DMS153 treated with DMSO at 0.1 percent for 48 hours (cell line): ENCODE results near the gene PIK3CB.
"Not testable (repeated sequence)": the region's sequence is repeated elsewhere in the genome, so short reads cannot be mapped to it uniquely, and the experiment has no call there.

Experiments used
- DNase-seq: peaks from one replicate; lab custom pipeline; 2025; ENCODE audit not compliant: unreplicated experiment; lab: John Stamatoyannopoulos, UW

PIK3CB gene

DNA sequence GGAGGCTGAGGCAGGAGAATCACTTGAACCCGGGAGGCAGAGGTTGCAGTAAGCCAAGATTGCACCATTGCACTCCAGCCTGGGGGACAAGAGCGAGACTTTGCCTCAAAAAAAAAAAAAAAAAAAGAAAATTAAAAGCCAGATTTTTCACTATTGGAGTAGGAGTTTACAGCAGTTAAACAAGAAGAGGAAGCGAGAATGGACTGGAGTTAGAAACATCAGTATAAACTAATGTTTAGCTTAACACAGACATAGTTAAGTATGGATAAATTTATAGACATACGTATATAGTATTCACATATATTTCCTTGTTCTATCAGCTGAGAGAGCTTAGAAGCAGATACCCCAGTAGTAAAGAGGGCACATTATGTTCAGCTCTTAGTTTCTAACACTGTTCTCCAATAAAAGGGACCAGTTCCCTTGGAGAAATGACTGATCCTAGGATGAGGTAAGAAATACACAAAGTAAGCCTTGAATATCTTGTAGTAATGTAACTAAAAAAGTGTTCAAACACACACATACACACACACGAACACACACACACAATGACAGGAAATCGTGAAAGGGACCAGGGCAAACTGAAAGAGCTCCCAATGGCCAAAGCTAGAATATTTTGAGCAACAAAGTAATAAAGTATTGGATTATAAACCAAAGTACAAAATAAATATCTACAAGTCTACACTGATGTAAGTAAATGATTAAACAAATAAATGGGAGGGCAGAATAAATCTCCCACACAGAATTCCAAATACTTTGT, 25.1 kb downstream of the PIK3CB start:
- no peak for DNase-seq

DNA sequence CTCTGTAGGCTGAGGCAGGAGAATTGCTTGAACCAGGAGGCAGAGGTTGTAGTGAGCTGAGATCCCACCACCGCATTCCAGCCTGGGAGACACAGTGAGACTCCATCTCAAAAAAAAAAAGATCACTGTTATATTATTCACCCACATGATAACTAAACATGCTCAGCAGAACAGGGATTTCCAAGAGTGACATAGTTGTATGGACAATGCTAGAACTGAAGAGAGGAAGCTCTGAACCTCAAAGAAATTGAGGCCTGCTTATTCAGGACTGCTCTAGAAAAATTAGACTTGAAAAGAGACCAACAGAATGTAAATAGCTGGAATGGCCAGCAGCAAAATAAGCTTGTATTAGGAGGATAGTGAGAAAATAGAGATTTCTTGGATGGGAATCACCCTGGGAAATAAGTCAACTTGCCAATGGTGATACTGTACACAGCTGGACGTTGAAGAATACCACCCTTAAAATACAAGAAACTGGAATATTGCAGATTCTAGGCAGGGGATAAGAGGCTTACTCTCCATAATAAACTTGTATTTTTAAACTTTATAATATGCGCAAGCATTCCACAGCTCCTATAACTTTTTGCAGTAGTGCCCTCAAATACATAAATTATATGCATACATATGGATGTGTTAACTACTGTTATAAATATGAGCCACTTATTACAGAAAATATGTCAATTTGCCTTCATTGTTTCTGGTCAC, 28.2 kb downstream of the PIK3CB start:
- DNase-seq: no peak

DNA sequence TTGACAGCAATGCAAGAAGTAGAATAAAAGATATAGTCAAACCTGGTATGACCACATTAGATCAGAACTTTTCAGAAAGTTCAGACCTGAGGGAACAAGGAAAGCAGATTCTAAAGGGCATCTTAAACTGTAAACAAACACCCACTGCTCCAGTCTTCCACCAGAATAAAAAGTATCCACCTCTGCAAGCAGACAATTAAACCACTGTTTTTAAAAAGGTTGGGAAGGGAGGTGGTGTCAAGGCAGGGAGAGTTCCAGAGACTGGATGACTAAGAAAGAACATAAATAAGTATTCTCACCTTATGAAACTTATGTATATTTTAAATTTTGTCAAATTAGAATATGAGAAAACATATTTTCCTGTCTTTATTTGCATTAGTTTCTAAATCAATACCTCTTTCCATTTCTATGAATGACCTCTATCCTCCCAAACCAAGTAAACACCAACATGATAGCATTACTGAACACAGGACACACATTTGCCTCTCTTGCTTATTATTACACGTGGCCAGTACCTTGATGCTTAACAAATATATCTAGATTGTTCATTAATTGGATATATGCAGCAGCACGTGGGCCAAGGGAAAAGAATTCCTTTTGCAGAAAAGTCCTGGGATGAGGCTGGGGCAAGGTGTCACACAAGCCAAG, 31.6 kb downstream of the PIK3CB start:
- no peak for DNase-seq

DNA sequence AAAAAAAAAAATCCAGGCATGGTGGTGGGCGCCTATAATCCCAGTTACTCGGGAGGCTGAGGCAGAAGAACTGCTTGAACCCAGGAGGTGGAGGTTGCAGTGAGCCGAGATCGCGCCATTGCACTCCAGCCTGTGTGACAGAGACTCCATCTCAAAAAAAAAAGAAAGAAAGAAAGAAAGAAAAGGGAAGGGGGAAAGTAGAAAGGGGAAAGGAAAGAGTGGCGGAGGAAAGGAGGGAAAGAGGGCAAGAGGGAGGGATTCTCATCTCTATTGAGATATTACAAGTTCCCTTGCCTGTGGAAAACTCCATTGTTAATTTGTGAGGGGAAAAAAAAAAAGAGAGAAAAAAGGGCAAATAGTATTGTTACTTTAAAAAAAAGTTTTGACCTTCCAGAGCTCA, 32.5 kb downstream of the PIK3CB start:
- DNase-seq: not testable (repeated sequence)

DNA sequence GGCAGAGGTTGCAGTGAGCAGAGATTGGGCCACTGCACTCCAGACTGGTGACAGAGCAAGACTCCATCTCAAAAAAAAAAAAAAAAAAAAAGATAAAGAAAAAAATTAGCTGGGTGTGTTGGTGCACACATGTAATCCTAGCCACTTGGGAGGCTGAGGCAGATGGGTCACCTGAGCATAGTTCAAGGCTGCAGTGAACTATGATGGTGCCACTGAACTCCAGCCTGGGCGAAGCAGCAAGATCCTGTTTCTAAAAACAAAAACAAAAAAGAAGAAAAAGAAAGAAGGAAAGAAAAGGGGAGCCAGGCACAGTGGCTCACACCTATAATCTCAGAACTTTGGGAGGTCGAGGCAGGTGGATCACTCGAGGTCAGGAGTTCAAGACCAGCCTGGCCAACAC, 32.9 kb downstream of the PIK3CB start:
- DNase-seq: no peak

DNA sequence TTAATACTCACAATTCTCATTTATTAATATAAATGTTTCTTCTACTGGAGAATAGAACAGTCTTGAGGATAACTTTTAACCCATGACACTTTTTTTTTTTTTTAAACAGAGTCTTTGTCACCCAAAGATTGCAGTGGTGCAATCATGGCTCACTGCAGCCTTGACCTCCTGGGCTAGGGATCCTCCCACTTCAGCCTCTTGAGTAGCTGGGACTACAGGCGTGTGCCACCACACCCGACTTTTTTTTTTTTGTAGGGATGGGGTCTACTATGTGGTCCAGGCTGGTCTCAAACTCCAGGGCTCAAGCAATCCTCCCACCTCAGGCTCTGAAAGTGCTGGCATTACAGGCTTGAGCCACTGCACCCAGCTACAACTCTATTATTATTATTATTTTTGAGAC, 34.5 kb downstream of the PIK3CB start:
- DNase-seq: no peak

DNA sequence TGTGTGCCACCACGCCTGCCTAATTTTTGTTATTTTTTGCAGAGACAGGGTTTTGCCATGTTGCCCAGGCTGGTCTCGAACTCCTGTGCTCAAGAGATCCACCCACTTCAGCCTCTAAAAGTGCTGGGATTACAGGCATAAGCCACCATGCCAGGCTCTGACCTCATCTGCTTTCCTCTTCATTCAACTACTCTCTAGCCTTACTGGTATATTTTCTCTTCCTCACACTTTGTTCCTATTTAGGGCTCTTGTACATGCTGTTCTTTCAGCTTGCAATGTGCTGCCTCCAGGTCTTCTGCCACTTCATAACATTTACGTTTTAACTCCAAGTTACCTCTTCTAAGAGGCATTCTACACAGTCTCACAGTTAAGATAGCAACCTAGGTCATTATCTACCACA, 34.9 kb downstream of the PIK3CB start:
- no peak for DNase-seq

DNA sequence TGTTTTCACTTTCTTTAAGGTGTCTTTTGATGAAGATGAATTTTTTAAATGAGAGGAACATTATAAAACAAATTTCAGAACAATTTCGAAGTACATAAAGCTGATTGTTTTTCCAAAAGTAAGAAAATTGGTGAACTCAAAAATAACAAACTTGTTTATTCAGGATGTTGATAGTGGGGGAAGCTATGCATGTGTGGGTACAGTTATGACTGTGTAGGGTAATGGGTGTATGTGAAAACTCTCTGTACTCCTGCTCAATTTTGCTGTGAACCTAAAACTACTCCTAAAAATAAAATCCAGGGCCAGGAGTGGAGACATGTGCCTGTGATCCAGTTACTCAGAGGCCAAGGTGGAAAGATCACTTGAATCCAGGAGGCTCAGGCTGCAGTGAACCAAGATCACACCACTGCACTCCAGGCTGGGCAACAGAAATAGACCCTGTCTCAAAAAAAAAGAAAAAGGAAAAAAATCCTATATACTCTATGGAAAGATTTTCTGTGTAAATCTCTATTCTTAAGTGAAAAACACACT, 37.2 kb downstream of the PIK3CB start:
- DNase-seq: no peak

DNA sequence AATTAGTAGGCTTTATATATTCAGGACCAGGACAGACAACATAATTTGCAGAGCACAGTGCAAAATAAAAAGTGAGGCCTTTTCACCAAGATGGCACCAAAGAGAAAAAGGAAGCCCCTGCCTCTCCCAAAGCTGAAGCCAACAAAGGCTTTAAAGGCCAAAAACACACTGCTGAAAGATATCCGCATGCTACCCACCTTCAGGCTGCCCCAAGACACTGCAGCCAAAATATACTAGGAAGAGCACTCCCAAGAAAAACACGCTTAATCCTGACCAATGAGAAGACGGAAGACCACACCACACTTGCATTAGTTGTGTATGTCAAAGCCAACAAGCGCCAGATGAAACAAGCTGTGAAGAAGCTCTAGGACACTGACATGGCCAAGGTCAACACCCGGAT, 38.0 kb downstream of the PIK3CB start:
- no peak for DNase-seq

DNA sequence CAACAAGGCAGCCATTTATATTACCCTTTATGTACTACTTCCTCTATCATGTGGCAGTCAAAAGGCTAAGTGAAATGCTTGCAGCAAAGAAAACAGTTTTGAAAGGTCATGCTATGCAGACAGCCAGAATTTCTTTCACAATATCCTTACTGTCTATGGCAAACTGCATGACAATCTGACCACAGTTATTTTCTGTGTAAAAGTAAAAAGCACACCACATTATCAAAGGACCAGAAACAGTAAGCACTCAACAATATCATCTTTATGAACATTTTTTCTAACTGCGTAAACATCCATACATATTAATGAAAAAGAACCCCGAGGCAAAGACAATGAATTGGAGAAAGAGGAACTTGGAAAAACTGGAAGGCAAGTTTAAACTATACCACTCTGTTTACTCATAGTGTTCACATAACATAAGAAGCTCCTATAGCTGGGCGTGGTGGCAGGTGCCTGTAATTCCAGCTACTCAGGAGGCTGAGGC, 47.9 kb downstream of the PIK3CB start:
- no peak for DNase-seq

DNA sequence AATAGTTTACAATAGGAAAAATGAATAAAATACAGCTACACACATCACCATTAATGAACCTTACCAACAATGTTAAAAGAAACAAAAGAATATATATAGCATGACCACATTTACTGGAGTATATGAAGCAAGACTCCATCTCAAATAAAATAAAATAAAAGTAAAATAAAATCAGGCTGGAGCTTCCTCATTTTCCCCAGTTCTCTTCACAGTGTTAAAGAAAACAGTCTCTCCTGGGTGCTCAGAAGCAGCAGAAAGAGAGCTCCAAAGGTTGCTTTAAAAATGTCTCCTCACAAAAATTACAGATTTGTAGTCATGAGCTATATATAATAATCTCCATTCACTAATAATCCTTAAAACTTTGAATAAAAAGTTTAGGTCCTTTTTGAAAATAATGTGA, 48.8 kb downstream of the PIK3CB start:
- DNase-seq: no peak

DNA sequence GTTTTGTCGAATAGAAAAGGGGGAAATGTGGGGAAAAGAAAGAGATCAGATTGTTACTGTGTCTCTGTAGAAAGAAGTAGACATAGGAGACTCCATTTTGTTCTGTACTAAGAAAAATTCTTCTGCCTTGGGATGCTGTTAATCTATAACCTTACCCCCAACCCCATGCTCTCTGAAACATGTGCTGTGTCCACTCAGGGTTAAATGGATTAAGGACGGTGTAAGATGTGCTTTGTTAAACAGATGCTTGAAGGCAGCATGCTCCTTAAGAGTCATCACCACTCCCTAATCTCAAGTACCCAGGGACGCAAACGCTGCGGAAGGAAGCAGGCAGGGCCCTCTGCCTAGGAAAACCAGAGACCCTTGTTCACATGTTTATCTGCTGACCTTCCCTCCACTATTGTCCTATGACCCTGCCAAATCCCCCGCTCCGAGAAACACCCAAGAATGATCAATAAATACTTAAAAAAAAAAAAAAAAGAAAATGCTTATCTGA, 49.3 kb downstream of the PIK3CB start:
- DNase-seq: not testable (repeated sequence)

DNA sequence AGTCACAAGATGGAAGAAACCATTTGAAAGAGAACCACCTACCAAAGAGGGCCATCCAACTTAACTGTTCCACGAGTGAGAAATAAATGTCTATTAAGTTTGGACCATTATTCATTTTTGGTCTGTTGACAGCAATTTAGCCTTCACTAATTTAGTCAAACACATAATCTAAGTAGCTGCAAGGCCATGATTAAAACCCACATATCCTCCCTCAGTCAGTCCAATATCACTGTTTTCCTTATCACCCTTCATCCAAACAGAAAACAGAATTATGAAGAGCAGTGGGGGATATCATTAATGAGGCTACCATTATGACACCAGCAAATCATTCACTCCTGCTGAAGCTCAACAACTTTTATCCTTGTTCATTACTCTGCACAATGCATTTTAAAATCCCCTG, 52.0 kb downstream of the PIK3CB start:
- DNase-seq: no peak

DNA sequence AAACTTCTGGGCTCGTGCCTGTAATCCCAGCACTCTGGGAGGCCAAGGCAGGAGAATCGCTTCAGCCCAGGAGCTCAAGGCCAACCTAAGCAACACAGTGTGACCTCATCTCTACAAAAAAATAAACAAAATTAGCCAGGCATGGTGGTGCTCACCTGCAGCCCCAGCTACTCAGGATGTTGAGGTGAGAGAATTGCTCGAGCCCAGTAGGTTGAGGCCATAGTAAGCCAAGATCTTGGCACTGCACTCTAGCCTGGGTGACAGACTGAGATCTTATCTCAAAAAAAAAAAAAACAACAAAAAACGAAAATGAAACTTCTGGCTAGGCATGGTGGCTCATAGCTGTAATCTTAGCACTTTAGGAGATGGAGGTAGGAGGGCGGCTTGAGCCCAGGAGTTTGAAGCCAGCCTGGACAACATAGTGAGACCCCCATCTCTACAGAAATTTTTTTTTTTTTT, 53.7 kb downstream of the PIK3CB start:
- DNase-seq: no peak

DNA sequence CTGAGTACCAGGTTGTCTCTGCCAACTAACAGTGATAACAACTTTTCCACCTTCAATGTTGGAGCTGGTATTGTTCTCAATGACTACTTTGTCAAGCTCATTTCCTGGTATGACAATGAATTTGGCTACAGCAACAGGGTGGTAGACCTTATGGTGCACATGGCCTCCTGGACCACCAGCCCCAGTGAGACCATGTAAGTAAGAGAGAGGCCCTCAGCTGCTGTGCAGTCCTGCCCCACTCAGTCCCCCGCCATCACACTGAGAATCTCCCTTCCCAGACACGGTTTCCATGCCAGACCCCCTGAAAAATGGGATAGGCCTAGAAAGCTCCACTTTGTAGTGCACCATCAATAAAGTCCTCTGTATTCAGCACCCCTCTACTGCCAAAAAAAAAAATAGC, 56.1 kb downstream of the PIK3CB start:
- no peak for DNase-seq

DNA sequence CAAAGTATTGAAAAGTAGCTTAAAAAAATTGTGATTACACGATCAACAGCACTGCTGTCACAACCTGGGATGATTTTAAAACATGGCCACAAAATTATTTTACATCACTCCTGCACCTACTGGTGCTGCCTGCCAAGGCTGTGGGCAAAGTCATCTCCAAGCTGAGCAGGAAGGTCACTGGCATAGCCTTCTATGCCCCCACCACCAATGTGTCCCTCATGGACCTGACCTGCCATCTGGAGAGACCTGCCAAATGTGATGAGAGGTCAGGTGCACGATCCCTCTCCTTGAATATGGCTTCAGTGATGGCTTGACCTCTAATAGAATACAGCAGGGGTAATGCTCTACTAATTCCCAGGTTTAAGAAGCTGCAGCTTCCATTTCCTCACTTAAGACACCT, 57.8 kb downstream of the PIK3CB start:
- DNase-seq: no peak

DNA sequence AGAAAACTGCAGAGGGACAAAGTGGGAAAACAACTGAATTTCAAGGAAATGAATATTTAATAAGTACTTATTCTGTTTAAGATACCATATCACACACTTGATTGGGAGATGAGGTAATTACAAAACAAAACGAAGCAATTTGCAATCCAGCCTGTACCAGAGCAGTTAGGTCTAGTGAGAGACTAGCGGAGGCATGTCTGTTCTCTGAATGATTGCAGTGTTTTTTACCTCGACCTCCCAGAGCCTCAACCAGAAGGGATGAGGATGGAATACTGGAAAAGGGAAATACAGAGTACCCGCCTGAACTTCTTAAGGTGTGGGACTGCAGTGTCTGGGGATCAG, 59.5 kb downstream of the PIK3CB start:
- DNase-seq: no peak

DNA sequence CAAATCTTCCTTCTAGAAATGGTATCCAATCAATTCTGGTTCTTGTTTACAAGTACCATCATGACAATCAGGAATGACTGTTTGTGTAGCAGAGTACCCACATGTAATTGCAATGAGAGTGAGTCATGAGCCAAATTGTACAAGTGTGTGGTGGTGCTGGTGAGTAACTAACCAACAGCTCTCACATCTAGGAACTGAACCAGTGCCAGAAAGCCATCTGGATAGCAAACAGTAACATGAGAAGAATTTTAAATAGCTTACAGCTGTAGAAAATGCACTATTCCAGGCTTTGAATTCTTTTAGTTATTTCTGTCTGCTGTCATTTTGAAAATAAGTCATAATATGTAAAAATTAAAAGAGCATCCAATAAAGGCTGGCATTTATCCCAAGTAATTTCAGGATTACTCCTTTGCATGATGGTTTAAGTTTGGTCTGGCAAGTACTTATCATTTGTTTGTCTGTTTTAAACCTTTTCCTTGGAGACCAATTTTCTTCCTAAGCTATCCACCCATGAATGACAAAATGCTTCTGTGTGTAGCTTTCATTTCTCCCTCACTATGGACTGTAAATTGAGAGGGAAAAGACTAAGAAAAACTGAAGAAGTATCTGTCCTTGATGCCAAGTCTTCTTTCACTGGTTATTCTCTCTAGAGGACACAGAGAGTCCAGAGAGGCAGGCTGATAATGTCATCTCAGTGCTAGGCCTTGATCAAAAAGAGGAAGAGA, 60.0 kb downstream of the PIK3CB start:
- peak; percentile 94 for DNase-seq

DNA sequence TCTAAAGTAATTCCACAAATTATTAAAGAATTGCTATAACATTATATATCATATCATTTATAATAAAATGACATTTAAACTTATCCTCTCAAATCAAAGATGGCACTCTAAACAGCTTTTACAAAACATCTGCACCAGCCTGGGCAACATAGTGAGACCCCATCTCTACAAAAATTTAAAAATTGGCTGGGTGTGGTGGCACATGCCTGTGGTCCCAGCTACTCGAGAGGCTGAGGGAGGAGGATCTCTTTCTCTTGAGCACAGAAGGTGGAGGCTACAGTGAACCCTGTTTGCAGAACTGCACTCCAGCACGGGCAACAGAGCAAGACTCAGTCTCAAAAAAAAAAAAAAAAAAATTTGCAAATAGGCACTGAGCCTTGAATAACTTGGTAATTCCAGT, 63.1 kb downstream of the PIK3CB start:
- no peak for DNase-seq

DNA sequence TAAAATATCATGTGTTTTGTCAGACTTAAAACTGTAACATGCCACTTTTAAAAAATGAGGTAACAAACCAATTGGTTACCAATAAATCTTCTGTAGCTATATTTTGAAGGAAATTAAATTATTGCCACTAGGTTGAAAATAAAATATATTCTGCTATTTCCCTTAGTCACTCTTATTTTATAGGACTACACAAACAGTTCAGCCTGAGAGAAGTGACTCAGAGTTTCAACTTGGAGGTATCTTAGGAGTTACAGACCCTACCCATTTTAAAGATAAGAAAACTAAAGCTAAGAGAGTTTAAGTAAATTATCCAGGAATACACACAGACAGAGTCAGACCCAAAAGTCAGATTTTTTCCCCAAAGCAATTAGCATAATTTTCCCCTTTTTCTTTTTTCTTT, 65.1 kb downstream of the PIK3CB start:
- DNase-seq: no peak

DNA sequence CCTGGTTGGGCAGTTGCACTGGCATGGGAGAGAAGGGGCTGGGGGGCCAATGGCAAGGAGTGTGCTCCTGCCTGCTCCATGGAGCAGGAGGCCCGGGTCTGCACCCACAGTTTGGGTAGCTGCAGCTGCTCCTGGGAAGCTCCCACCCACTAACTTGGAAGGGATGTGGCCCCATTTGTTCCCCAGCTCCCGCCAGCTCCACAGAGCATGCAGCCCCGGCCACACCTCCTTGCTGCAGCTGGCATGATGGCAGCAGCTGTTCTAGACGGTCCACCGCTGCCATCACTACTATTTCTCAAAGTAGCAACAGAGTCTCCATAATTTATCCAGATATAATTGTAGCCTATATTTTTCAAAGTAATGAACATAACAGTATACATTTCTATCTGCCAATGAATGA, 65.8 kb downstream of the PIK3CB start:
- no peak for DNase-seq
